Activated CD8-positive, alpha-beta T cell treated with anti-CD3 and anti-CD28 coated beads for 36 hours (primary cell): ENCODE measurements around the gene TAB2. TPM values are rescaled to one million over a fixed set of nuclear protein-coding genes. Genes with fewer than 3 reads are reported as not detected.

Experiments used
- ATAC-seq: fragments of 200-7000 bp; cut with Tn5 transposase; one replicate; pipeline ENCODE4 v1.10.0; 2021; ENCODE audit warnings: mild to moderate bottlenecking, moderate library complexity
- CTCF ChIA-PET: fragments of 350-600 bp; sonication (Branson Sonifier 250); formaldehyde crosslinking; loops from one replicate; lab custom pipeline; 2021; ENCODE audit warnings: antibody characterized with exemption; lab: Charles Lee
- POLR2A ChIA-PET: fragments of 350-600 bp; sonication (Branson Sonifier 250); formaldehyde crosslinking; loops from one replicate; lab custom pipeline; 2021; ENCODE audit warnings: antibody characterized with exemption; lab: Charles Lee
- DNase-seq: peaks from one replicate; pipeline ENCODE4 v3.0.0-alpha.2; 2020
- H3K27ac Mint-ChIP-seq: one replicate; pipeline ENCODE4 v1.8.0; 2021; ENCODE audit warnings: mild to moderate bottlenecking, mixed read lengths
- H3K27me3 Mint-ChIP-seq: one replicate; pipeline ENCODE4 v1.8.0; 2021; ENCODE audit warnings: mixed read lengths
- H3K36me3 Mint-ChIP-seq: one replicate; pipeline ENCODE4 v1.8.0; 2021; ENCODE audit warnings: low read depth, mixed read lengths
- H3K4me1 Mint-ChIP-seq: one replicate; pipeline ENCODE4 v1.8.0; 2021; ENCODE audit warnings: low read depth, mixed read lengths
- H3K4me3 Mint-ChIP-seq: one replicate; pipeline ENCODE4 v1.8.0; 2021; ENCODE audit warnings: mild to moderate bottlenecking, moderate library complexity, mixed read lengths
- H3K9me3 Mint-ChIP-seq: one replicate; pipeline ENCODE4 v1.8.0; 2021; ENCODE audit warnings: mixed read lengths
- CTCF ChIP-seq: fragments of 200-600 bp; IDR thresholded peaks from one replicate; pipeline ENCODE4 v1.8.0; 2022; ENCODE audit warnings: antibody characterized with exemption, mild to moderate bottlenecking
- intact Hi-C: fragments of 100-400 bp; cut with micrococcal nuclease; formaldehyde crosslinking; loops from one replicate; pipeline ENCODE4 v1.10.0; 2022
- total RNA-seq, 2 experiments: library from RNA; stranded (reverse); gene quantifications; one replicate each; pipeline ENCODE4 v1.2.3, GENCODE V29; 2021

The TAB2 gene
- total RNA-seq, 2 experiments from 2014 or later, result 64.8 to 69.1 TPM

- Mint-ChIP-seq H3K36me3 (no peaks in the 10 kb centered on the region), H3K4me1 (peaks cover 14% of the 10 kb centered on the region), H3K9me3 (no peaks in the 10 kb centered on the region), H3K27ac (no peak overlapping the region), H3K4me3 (no peak overlapping the region), H3K27me3 (no peaks in the 10 kb centered on the region)
- POLR2A ChIA-PET, result no interaction called here
- ATAC-seq (no peak), DNase-seq (no peak)
- intact Hi-C loops, result no loop called here
- CTCF ChIA-PET, result no interaction called here
- no peak for TF ChIP-seq CTCF
Measured at GRCh38 chr6:149289966-149290365, 27.5 kb upstream of the TAB2 start.

- Mint-ChIP-seq H3K27me3 (no peaks in the 10 kb centered on the region), H3K4me1 (peaks cover 8% of the 10 kb centered on the region), H3K9me3 (no peaks in the 10 kb centered on the region), H3K4me3 (no peak overlapping the region), H3K36me3 (no peaks in the 10 kb centered on the region), H3K27ac (no peak overlapping the region)
- ATAC-seq (no peak), DNase-seq (no peak)
- CTCF ChIA-PET, result interaction anchor here (1.0 to 1.6 kb wide), 3 partner anchors 45 to 142 kb away, joined by 3 read pairs; no protein-coding TSS in a partner anchor
- POLR2A ChIA-PET, result interaction anchor here (0.8 kb wide), 1 partner anchor 8 kb away, joined by 3 read pairs; no protein-coding TSS in a partner anchor
- intact Hi-C loops, result no loop called here
- no peak for TF ChIP-seq CTCF
Measured at GRCh38 chr6:149293244-149293643, 24.3 kb upstream of the TAB2 start.

GRCh38 chr6:149300563-149300962 lies 16.9 kb upstream of the TAB2 start:
- ChIA-PET CTCF (interaction anchor here (0.6 to 2.5 kb wide), 4 partner anchors 9 to 132 kb away, joined by 3 to 7 read pairs (median 5); no protein-coding TSS in a partner anchor), POLR2A (no interaction called here)
- no peak for ATAC-seq
- DNase-seq, result no peak
- Mint-ChIP-seq H3K27ac (no peak overlapping the region), H3K27me3 (no peaks in the 10 kb centered on the region), H3K36me3 (no peaks in the 10 kb centered on the region), H3K4me1 (peaks cover 4% of the 10 kb centered on the region), H3K9me3 (no peaks in the 10 kb centered on the region), H3K4me3 (no peak overlapping the region)
- intact Hi-C loops, result no loop called here
- no peak for TF ChIP-seq CTCF

GRCh38 chr6:149302723-149303122 lies 14.8 kb upstream of the TAB2 start:
- intact Hi-C loops, result no loop called here
- ChIA-PET CTCF (no interaction called here), POLR2A (no interaction called here)
- Mint-ChIP-seq H3K4me1 (peaks cover 8% of the 10 kb centered on the region), H3K27me3 (no peaks in the 10 kb centered on the region), H3K4me3 (no peak overlapping the region), H3K9me3 (no peaks in the 10 kb centered on the region), H3K27ac (no peak overlapping the region), H3K36me3 (no peaks in the 10 kb centered on the region)
- DNase-seq (no peak), ATAC-seq (no peak)
- TF ChIP-seq CTCF, result no peak

- ChIA-PET POLR2A (no interaction called here), CTCF (no interaction called here)
- intact Hi-C loops, result no loop called here
- no peak overlapping the region for H3K4me3 Mint-ChIP-seq
- TF ChIP-seq CTCF, result no peak
- peaks cover 8% of the 10 kb centered on the region for H3K4me1 Mint-ChIP-seq
- ATAC-seq (no peak), DNase-seq (no peak)
- no peaks in the 10 kb centered on the region for H3K36me3 Mint-ChIP-seq
- no peaks in the 10 kb centered on the region for H3K27me3 Mint-ChIP-seq
- H3K9me3 Mint-ChIP-seq, result no peaks in the 10 kb centered on the region
- no peak overlapping the region for H3K27ac Mint-ChIP-seq
Measured at GRCh38 chr6:149303468-149303867, 14.0 kb upstream of the TAB2 start.
